Measurements from ENCODE around the gene WSB1.

Gene WSB1

DNA sequence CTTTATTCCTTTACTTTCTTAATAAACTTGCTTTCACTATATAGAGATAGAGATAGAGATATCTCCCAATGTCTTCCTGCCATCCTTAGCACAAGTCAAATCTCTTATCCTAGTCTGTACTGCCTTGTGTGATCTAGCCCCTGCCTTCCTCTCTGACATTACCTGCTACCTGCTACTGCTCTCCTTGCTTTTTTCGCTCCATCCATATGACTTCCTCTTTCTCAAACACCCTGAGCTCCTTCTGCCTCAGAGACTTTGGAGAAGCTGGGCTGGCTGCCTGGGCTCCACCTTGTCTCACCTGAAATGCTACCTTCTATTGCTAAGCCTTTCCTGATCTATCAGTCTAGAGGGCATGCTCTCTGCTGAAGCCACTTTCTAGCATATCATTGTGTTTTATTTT lies 24.7 kb upstream of the WSB1 start:
- ChIA-PET CTCF (interaction anchor here (0.6 to 1.2 kb wide), 2 partner anchors 167 to 333 kb away, joined by 3 read pairs; no protein-coding TSS in a partner anchor), POLR2A (no interaction called here)
- TF ChIP-seq ZFP37 (tag by site-specific recombination; IDR thresholded peaks at IDR 0.05) (no peak), ZSCAN23 (tag by site-specific recombination; IDR thresholded peaks at IDR 0.05) (no peak), ZNF184 (tag by site-specific recombination; IDR thresholded peaks at IDR 0.05) (no peak), ZNF302 (tag by site-specific recombination; IDR thresholded peaks at IDR 0.05; ENCODE audit: low read depth) (no peak), ZNF211 (tag by site-specific recombination; IDR thresholded peaks at IDR 0.05; ENCODE audit: low read depth) (no peak), ZNF677 (tag by site-specific recombination; IDR thresholded peaks at IDR 0.05) (no peak), ZNF114 (tag by site-specific recombination; IDR thresholded peaks at IDR 0.05) (no peak), ZNF658 (tag by site-specific recombination; IDR thresholded peaks at IDR 0.05) (no peak)
- Histone ChIP-seq H3K9me3 (ENCODE audit: control insufficient read depth, insufficient read depth, low read depth, low read length) (no peaks in the 10 kb centered on the region), H3K4me1 (ENCODE audit: control insufficient read depth, insufficient read depth, low read length) (no peaks in the 10 kb centered on the region), H3K4me3 (ENCODE audit: low read depth, low read length) (no peak overlapping the region), H3K27ac (ENCODE audit: extremely low read depth, low read depth, low read length) (no peak overlapping the region), H3K36me3 (ENCODE audit: control insufficient read depth in 2 of 2, insufficient read depth in 1 of 2, low read length in 2 of 2) (no peaks in the 10 kb centered on the region)

DNA sequence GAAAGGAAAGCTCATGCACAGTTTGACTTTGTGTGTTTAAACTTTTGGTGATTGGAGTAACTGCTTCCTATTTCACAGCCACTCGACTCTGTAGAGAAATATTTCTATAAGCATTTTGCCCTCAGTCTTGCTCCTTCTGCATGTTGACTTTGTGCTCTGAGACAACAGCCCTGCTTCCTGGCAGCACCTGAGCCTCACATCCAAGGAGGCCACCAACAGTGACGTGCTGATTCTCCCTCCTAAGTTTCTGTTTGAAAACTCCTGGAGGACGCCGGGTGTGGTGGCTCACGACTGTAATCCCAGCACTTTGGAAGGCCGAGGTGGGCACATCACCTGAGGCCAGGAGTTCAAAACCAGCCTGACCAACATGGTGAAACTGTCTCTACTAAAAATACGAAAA lies 23.9 kb upstream of the WSB1 start:
- no peaks in the 10 kb centered on the region for H3K9me3 ChIP-seq (ENCODE audit: control insufficient read depth, insufficient read depth, low read depth, low read length)
- POLR2A ChIA-PET, result interaction anchor here (1.3 kb wide), 1 partner anchor 25 kb away, joined by 3 read pairs; no protein-coding TSS in a partner anchor
- H3K36me3 ChIP-seq (ENCODE audit: control insufficient read depth in 2 of 2, insufficient read depth in 1 of 2, low read length in 2 of 2), result no peaks in the 10 kb centered on the region
- H3K27ac ChIP-seq (ENCODE audit: extremely low read depth, low read depth, low read length), result no peak overlapping the region
- CTCF ChIA-PET, result no interaction called here
- TF ChIP-seq SP3 (tag by site-specific recombination; IDR thresholded peaks at IDR 0.05) (no peak), MYNN (tag by site-specific recombination; IDR thresholded peaks at IDR 0.05; ENCODE audit: borderline replicate concordance) (no peak), ZNF341 (tag by site-specific recombination; IDR thresholded peaks at IDR 0.05; ENCODE audit: low read depth) (no peak), ZNF169 (tag by site-specific recombination; IDR thresholded peaks at IDR 0.05) (no peak), OSR2 (tag by site-specific recombination; IDR thresholded peaks at IDR 0.05) (no peak), ZNF155 (tag by site-specific recombination; IDR thresholded peaks at IDR 0.05) (no peak), ZNF791 (tag by site-specific recombination; IDR thresholded peaks at IDR 0.05) (no peak), BCL11B (tag by site-specific recombination; IDR thresholded peaks at IDR 0.05; ENCODE audit: low read depth) (no peak), ZNF121 (tag by site-specific recombination; IDR thresholded peaks at IDR 0.05) (no peak), ZNF501 (tag by site-specific recombination; IDR thresholded peaks at IDR 0.05) (no peak), ZNF114 (tag by site-specific recombination; IDR thresholded peaks at IDR 0.05) (no peak), ZNF530 (tag by site-specific recombination; IDR thresholded peaks at IDR 0.05; ENCODE audit: low read depth) (no peak), ZNF48 (tag by site-specific recombination; IDR thresholded peaks at IDR 0.05) (no peak), ZNF677 (tag by site-specific recombination; IDR thresholded peaks at IDR 0.05) (no peak)
- TF ChIP-seq, protein P1, sequence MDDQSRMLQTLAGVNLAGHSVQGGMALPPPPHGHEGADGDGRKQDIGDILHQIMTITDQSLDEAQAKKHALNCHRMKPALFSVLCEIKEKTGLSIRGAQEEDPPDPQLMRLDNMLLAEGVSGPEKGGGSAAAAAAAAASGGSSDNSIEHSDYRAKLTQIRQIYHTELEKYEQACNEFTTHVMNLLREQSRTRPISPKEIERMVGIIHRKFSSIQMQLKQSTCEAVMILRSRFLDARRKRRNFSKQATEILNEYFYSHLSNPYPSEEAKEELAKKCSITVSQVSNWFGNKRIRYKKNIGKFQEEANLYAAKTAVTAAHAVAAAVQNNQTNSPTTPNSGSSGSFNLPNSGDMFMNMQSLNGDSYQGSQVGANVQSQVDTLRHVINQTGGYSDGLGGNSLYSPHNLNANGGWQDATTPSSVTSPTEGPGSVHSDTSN (CRISPR knock-in tag; IDR thresholded peaks at IDR 0.05), result no peak
- TF ChIP-seq, protein P2, sequence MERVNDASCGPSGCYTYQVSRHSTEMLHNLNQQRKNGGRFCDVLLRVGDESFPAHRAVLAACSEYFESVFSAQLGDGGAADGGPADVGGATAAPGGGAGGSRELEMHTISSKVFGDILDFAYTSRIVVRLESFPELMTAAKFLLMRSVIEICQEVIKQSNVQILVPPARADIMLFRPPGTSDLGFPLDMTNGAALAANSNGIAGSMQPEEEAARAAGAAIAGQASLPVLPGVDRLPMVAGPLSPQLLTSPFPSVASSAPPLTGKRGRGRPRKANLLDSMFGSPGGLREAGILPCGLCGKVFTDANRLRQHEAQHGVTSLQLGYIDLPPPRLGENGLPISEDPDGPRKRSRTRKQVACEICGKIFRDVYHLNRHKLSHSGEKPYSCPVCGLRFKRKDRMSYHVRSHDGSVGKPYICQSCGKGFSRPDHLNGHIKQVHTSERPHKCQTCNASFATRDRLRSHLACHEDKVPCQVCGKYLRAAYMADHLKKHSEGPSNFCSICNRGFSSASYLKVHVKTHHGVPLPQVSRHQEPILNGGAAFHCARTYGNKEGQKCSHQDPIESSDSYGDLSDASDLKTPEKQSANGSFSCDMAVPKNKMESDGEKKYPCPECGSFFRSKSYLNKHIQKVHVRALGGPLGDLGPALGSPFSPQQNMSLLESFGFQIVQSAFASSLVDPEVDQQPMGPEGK (tag by site-specific recombination; IDR thresholded peaks at IDR 0.05), result no peak
- TF ChIP-seq, protein P3, sequence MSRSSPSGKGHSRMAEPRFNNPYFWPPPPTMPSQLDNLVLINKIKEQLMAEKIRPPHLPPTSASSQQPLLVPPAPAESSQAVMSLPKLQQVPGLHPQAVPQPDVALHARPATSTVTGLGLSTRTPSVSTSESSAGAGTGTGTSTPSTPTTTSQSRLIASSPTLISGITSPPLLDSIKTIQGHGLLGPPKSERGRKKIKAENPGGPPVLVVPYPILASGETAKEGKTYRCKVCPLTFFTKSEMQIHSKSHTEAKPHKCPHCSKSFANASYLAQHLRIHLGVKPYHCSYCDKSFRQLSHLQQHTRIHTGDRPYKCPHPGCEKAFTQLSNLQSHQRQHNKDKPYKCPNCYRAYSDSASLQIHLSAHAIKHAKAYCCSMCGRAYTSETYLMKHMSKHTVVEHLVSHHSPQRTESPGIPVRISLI (tag by site-specific recombination; IDR thresholded peaks at IDR 0.05), result no peak
- TF ChIP-seq, protein P4, sequence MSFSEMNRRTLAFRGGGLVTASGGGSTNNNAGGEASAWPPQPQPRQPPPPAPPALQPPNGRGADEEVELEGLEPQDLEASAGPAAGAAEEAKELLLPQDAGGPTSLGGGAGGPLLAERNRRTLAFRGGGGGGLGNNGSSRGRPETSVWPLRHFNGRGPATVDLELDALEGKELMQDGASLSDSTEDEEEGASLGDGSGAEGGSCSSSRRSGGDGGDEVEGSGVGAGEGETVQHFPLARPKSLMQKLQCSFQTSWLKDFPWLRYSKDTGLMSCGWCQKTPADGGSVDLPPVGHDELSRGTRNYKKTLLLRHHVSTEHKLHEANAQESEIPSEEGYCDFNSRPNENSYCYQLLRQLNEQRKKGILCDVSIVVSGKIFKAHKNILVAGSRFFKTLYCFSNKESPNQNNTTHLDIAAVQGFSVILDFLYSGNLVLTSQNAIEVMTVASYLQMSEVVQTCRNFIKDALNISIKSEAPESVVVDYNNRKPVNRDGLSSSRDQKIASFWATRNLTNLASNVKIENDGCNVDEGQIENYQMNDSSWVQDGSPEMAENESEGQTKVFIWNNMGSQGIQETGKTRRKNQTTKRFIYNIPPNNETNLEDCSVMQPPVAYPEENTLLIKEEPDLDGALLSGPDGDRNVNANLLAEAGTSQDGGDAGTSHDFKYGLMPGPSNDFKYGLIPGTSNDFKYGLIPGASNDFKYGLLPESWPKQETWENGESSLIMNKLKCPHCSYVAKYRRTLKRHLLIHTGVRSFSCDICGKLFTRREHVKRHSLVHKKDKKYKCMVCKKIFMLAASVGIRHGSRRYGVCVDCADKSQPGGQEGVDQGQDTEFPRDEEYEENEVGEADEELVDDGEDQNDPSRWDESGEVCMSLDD (tag by site-specific recombination; IDR thresholded peaks at IDR 0.05), result no peak
- TF ChIP-seq, protein P5, sequence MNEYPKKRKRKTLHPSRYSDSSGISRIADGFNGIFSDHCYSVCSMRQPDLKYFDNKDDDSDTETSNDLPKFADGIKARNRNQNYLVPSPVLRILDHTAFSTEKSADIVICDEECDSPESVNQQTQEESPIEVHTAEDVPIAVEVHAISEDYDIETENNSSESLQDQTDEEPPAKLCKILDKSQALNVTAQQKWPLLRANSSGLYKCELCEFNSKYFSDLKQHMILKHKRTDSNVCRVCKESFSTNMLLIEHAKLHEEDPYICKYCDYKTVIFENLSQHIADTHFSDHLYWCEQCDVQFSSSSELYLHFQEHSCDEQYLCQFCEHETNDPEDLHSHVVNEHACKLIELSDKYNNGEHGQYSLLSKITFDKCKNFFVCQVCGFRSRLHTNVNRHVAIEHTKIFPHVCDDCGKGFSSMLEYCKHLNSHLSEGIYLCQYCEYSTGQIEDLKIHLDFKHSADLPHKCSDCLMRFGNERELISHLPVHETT (tag by site-specific recombination; IDR thresholded peaks at IDR 0.05), result no peak
- TF ChIP-seq, protein P6, sequence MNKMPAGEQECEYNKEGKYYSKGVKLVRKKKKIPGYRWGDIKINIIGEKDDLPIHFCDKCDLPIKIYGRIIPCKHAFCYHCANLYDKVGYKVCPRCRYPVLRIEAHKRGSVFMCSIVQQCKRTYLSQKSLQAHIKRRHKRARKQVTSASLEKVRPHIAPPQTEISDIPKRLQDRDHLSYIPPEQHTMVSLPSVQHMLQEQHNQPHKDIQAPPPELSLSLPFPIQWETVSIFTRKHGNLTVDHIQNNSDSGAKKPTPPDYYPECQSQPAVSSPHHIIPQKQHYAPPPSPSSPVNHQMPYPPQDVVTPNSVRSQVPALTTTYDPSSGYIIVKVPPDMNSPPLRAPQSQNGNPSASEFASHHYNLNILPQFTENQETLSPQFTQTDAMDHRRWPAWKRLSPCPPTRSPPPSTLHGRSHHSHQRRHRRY (tag by site-specific recombination; IDR thresholded peaks at IDR 0.05), result no peak
- H3K4me3 ChIP-seq (ENCODE audit: low read depth, low read length), result no peak overlapping the region
- H3K4me1 ChIP-seq (ENCODE audit: control insufficient read depth, insufficient read depth, low read length), result no peaks in the 10 kb centered on the region

Measured in HEK293 (cell line).